NCI-H226 (cell line): Measurements from ENCODE around the gene MRPL41.
"Not testable (repeated sequence)": the region's sequence is repeated elsewhere in the genome, so short reads cannot be mapped to it uniquely, and the experiment has no call there.

Experiments
- DNase-seq: peaks from one replicate; pipeline ENCODE4 v3.0.0-alpha.2; 2015

The MRPL41 gene

DNA sequence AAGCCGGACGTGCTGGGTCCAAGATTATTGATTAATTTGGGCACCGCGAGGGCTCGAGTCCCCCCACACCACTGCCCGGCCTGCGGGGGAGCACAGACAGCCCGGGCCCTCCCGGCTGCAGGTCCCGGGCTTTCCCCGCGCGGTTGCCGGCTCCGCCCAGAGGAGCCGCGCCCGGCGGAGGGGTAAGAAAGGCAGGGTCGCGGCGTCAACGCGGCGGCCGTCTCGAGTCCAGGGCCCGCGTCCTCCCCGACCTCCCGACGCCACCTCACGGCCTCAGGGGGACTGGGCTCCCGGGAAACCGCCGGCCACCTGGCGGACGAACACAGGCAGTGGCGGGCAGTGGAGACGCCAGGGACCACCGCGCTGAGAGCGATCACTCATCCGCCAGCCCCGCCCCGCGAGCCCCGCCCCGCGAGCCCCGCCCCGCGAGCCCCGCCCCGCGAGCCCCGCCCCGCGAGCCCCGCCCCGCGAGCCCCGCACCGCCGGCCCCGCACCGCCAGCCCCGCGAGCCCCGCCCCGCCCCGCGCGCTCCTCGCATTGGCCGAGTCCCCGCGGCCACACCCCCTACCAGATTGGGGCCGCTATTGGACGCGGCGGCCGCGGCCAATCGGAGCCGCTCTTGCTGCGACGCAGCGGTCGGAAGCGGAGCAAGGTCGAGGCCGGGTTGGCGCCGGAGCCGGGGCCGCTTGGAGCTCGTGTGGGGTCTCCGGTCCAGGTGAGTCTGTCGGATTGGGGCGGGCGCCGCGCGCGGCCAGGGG lies at the start of gene MRPL41:
TSS of gene MRPL41 (plus strand) at position 616 of the 758 bp plus-strand sequence. CDS start 203 bp downstream, outside the sequence.
- peak; percentile 89 for DNase-seq

DNA sequence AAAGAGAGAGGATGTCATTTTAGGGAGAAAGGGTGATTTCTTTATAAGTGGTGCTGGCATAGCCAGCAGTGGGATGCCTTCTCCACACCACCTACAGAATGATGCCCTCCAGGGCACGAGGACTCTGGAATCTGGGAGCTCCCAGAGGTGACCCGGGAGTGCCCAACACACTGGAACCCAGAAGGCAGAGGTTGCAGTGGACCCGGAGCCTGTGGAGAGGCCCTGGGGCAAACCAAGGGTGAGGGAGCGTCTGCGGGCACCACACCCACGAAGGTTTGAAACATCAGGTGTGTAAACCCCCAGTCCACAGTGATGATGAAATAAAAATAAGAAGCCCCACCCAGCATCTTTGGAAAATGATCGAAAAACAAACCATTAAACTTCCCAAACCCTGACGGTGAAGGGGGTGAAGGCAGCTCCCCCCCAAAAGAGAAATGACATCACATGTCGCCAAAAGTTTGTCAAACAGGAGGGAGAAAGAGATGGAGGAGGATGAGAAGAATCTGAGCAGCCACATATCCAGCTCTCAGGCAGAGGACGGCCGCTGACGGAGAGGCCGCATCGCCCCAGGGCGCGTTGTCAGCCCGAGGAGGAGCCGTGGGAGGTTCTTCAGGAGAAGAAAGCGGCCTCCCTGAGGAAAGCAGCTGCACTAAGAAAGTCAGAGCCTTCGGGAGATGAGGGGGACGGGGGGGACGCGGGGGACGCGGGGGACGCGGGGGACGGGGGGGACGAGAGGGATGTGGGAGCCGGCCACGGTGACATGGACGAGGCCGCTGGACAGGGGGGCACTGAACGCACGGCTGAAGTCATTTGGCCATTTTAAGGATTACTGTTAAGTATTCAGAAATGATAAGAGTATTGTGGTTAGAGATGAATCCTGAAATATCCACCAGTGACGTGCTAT lies 49.4 kb upstream of the MRPL41 start:
- peak; percentile 49 for DNase-seq

DNA sequence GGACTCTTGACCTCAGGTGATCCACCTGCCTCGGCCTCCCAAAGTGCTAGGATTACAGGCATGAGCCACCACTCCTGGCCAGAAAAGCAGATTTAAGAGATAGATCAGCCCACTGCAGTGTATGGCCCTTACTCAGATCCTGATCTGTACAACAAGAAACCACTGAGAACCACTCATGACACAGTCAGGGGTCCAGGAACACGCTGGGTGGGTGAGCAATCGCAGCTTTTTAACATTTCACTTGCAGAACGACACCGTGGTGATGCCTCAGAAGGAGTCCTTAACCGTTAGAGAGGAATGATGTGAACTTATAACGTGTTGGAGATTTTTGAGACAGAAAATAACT lies 47.3 kb upstream of the MRPL41 start:
- DNase-seq: no peak

DNA sequence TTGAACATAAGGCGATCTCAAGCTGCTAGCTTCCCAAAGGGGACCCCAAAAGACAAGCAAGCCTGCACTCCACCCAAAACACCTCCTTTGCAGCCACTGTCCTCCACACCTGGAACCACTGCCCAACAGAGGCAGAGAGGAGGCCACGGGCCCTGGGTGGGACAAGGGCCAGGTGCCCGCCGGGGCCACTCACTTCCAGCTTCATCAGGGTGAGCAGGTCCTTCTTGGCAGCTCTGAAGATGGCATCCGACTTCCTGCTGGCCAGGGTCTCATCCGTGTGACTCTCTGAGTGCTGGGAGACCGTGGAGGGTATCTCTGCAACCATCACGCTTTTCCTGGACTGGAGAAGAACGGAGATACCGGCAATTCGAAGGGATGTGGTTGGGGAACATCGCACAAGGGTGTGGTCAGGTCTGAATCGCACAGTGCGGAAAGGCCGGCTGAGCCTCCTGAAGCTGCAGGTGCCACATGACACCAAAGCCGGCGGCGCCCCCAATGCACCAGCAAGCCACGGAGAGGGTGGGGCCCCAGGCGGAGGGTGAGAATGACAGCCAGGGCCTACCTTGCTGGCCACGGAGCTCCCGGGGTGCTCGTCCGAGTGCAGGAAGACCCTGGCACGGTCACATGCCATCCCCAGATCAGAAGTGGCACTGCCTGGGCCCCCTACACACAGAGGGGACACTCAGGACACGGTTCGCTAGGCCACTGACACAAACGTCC lies 46.1 kb upstream of the MRPL41 start:
- DNase-seq: no peak

DNA sequence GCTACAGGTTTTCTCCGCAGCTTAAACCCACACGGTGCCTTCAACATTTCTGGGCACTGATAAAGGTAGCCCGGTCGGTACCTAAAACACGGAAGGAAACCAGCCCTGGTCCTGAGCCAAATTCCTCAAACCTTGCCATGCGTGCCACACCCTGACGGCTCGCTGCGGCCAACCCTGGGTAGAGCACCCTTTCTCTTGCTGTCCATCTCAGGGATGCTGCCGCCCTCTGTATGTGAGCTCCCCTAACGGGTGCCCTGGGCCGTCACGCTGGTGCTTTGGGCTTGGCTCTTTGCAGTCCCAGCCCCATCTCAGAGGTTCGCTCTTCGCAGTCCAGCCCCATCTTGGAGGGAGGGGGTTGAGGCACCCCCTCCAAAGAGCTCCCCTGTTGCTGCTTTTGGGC lies 45.4 kb upstream of the MRPL41 start:
- no peak for DNase-seq

DNA sequence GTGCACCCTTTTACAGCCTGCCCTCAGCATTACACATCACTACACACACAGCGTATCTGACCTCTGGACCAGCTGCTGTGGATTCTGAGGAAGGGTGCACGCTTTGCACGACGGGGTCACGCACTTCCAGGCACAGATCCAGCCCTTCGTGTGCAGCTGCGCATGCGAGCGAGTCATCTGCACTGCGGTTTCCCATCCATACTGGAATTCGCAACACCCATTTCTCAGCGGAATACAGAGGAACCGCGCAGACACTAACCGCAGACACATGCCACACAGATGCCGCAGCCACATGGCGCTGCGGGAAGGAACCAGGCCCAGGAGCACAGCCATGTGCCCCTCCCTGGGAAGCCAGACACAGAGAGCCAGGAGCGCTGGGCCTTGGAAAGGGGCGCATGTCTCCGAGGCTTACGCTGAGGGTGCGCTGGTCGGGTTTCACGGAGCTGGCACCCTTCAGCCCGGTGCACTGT lies 44.9 kb upstream of the MRPL41 start:
- no peak for DNase-seq

DNA sequence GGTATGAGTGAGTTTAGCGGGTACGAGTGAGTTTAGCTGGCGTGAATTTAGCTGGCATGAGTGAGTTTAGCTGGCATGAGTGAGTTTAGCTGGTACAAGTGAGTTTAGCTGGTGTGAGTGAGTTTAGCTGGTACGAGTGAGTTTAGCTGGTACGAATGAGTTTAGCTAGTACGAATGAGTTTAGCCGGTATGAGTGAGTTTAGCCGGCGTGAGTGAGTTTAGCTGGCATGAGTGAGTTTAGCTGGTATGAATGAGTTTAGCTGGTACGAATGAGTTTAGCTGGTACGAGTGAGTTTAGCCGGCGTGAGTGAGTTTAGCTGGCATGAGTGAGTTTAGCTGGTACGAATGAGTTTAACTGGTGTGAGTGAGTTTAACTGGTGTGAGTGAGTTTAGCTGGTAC lies 42.5 kb upstream of the MRPL41 start:
- DNase-seq: no peak

DNA sequence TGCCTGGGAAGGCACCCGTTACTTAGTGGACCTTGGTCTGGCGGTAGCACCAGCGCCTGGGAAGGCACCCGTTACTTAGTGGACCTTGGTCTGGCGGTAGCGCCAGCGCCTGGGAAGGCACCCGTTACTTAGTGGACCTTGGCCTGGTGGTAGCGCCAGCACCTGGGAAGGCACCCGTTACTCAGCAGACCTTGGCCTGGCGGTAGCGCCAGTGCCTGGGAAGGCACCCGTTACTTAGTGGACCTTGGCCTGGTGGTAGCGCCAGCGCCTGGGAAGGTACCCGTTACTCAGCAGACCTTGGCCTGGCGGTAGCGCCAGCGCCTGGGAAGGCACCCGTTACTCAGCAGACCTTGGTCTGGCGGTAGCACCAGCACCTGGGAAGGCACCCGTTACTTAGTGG lies 40.6 kb upstream of the MRPL41 start:
- not testable (repeated sequence) for DNase-seq

DNA sequence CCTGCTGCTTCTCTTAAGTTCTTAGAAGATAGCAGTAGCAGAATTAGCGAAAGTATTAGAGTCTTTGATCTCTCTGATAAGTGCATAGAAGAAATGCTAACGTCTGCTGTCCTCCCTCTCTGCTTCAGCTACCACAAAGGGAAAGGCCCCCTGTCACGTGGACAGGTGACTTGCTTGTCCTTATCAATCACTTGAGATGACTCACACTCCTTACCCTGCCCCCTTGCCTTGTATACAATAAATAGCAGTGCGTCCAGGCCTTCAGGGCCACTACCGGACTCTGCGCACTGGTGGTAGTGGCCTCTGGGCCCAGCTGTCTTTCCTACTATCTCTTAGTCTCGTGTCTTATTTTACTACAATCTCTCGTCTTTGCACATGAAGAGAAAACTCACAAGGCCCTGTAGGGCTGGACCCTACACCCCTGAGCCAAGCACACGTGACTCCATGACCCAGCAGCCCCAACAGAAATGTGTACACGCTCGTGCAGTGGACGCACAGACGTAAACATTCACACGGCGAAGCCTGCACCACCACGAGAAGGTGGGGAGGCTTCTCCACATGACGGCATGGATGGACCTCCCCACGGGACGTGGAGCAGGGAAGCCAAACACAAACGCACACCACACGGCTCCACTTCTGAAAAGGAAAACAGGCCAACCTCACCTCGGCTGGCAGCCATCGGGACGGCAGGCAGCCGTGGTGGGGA lies 39.8 kb upstream of the MRPL41 start:
- no peak for DNase-seq

DNA sequence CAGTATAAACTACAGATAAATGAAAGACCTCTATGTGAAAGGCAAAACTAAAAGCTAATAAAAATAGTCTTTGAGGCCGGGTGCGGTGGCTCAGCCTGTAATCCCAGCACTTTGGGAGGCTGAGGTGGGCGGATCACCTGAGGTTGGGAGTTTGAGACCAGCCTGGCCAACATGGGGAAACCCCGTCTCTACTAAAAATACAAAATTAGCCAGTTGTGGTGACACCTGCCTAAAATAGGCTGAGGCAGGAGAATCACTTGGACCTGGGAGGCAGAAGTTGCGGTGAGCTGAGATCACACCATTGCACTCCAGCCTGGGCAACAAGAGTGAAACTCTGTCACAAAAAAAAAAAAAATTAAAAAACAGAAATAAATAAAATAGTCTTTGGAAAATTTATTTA lies 38.5 kb upstream of the MRPL41 start:
- not testable (repeated sequence) for DNase-seq

DNA sequence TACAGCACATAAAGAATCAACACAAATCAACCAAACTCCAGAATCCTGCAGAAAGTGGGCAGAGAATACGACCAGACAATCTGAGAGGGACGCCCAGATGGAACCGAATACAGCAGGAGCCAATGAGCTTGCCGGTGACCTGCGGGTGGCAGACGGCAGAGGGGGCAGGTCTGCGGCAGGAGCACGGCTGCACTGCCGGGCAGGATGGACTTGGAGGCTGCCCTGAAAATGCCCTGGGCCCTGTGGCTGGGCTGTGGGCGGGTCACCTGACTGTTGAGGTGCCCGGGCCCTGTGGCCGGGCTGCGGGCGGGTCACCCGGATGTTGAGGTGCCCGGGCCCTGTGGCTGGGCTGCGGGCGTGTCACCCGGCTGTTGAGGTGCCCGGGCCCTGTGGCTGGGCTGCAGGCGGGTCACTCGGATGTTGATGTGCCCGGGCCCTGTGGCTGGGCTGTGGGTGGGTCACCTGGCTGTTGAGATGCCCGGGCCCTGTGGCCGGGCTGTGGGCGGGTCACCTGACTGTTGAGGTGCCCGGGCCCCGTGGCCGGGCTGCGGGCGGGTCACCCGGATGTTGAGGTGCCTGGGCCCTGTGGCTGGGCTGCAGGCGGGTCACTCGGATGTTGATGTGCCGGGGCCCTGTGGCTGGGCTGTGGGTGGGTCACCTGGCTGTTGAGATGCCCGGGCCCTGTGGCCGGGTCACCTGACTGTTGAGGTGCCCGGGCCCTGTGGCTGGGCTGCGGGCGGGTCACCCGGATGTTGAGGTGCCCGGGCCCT lies 37.7 kb upstream of the MRPL41 start:
- DNase-seq: not testable (repeated sequence)

DNA sequence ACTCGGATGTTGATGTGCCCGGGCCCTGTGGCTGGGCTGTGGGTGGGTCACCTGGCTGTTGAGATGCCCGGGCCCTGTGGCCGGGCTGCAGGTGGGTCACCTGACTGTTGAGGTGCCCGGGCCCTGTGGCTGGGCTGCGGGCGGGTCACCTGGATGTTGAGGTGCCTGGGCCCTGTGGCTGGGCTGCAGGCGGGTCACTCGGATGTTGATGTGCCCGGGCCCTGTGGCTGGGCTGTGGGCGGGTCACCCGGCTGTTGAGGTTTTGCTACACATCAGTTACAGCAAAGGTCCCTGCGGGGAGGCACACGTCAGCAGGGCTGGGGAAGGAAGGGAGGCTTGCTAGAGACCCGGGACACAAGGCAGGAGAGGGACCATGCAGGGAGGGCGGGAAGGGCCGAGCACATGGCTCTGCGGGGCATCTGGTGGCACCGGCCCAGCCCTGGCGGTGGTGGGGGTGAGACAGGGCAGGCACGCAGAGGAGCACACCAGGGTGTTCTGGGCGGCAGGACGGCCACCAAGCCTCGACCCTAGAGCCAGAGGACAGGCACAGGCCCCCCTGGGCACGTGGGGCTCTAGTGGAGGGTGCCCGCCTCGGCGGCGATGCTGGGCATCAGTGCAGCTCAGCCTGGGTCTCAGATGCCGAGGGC lies 36.9 kb upstream of the MRPL41 start:
- DNase-seq: no peak

DNA sequence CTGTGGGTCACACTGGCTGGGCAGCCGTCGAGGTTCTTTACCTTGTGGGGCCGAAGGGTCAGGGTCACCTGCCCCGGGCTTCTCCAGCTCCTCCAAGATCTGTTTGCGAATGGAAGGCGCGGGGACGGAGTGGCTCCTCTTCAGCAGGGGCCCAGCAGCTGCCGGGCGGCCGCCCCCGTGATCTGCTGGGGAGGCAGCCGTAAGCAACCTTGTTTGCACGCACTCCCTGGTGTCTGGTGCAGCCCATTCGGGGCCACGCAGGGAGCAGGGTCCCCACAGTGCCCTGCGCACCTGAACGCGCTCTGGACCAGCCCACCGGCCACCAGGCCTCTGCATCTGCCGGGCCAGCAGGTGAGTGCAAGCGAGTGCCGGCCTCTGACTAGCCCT lies 36.3 kb upstream of the MRPL41 start:
- no peak for DNase-seq

DNA sequence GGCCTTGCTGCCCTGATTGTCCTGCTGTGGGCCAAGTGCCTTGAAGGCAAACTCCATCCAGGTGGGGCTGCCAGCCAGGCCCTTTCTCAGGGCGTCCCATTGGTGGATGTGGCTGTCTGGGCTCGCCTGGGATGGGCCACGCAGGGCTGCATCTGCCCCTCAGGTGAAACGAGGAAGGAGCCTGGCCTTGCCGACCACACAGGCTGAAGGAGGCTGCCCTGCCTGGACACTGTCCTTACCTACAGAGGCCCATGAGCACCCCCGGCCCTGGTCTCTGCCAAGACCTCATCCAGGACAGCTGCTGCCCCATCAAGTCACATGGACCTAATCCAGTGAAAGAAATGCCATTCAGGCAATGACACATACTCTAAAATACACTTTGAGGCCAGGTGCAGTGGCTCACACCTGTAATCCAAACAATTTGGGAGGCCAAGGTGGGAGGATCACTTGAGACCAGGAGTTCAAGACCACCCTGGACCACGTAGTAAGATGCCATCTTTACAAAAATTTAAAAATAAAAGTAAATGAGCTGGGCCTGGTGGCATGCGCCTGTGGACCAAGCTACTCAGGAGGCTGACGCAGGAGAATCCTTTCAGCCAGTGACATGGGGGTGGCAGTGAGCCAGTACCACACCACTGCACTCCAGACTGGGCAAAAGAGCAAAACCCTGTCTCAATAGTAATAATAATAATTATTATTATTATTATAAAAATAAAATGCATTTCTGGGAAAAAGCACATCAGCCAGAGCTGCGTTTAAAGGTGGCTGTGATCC lies 35.3 kb upstream of the MRPL41 start:
- DNase-seq: no peak

DNA sequence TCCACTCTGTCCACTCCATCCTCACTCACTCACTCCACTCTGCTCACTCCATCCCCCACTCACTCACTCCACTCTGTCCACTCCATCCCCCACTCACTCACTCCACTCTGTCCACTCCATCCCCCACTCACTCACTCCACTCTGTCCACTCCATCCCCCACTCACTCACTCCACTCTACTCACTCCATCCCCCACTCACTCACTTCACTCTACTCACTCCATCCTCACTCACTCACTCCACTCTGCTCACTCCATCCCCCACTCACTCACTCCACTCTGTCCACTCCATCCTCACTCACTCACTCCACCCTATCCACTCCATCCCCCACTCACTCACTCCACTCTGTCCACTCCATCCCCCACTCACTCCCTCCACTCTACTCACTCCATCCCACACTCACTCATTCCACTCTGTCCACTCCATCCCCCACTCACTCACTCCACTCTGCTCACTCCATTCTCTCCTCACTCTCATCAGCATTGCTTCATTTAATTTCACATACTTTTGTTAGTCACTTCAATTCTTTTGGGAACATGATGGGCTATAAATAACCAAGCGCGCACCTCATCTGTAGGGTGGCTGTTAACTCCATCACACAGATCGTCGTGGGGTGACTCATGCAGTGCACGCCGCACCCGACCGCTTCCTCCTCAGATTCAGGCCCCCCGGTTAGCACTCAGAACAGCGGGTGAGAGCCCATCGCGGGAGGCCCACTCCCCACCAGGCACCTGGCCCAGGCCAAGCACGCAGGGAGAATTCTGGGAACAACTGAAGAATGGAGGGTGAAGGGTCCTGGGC lies 32.8 kb upstream of the MRPL41 start:
- not testable (repeated sequence) for DNase-seq

DNA sequence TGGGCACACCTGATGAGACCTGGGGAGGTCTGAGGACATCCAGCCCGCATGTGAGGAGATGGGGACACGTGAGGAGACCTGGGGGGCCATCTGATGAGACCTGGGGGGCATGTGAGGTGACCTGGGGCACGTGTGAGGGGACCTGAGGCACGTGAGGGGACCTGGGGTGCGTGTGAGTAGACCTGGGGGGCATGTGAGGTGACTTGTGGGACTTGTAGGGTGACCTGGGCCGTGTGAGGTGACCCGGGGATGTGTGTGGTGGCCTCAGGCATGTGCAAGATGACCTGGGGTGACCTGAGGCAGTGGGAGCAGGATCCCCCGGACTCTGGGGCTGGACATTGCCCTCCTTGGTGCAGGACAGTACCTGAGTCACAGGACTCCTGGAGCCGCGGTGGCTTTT lies 32.1 kb upstream of the MRPL41 start:
- DNase-seq: no peak

DNA sequence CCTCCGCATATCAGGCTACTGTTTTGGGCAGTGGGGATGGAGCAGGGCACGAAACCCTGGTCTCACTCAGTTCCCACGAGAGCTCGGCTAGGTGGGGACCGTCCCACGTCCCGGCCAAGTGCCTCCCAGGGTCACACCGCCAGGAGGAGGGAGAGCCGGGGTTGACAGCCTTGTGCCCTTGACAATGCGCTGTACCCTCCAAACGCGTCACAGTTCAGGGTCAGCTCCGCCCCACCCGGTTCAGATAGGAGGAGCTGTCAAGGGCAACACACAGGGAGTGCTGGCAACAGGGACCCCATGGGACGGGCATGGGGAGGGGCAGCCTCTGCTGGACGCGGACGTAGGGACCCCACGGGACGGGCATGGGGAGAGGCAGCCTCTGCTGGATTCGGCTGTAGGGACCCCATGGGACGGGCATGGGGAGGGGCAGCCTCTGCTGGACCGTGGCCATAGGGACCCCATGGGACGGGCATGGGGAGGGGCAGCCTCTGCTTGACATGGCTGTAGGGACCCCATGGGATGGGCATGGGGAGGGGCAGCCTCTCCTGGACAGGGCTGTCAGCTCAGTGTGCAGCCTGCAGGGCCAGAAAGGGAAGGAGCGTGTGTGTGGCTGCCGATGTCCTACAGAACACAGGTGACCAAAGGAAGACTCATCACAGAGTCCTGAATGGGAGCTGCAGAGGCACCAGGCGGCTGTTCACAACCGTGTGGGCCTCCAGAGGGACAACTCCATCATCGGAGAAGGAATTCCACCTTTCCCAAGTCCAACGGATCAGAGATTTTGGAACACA lies 30.9 kb upstream of the MRPL41 start:
- no peak for DNase-seq

DNA sequence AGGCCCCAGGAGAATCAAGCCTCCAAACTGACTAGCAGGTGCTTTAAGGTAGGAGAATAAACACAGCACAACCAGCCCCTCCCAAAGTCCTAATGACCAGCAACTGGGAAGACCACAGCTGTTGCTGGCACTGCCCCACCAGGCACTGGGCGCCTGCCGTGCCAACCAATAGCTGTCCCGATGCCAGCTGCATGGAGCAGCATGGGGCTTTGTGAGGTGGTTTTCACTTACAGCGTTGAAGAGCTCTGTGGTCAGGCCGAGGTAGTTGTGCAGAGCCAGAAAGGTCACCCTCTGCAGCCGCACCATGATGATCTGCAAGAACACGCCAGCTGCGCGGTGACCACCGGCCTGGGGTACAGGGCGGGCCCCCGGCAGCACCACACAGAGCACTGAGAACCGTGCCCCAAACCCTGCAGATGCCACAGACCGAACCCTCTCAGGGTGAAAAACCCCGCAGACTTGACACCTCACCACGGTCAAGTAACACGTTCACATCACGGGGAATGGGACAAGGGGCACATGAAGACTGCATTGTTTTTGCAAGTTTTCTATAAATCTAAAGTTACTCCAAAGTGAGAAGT lies 30.2 kb upstream of the MRPL41 start:
- DNase-seq: no peak
